Midbrain (tissue), 1 donor: ENCODE results near the gene SPATA22.
"Not testable (repeated sequence)": the region's sequence is repeated elsewhere in the genome, so short reads cannot be mapped to it uniquely, and the experiment has no call there.

ENCODE experiments used
- DNase-seq: peaks from one replicate; lab custom pipeline; 2025; lab: John Stamatoyannopoulos, UW

SPATA22 gene

GRCh38 chr17:3471599-3471998 lies at the start of gene SPATA22:
Gene SPATA22 (minus strand): TSS chr17:3471819. CDS start chr17:3469325, 2,494 bp downstream.
- DNase-seq = no peak

GRCh38 chr17:3519472-3519871 lies 47.9 kb upstream of the SPATA22 start:
- DNase-seq = not testable (repeated sequence)

GRCh38 chr17:3514873-3515272 lies 43.3 kb upstream of the SPATA22 start:
- no peak for DNase-seq

GRCh38 chr17:3514167-3514566 lies 42.5 kb upstream of the SPATA22 start:
- DNase-seq = not testable (repeated sequence)

GRCh38 chr17:3513305-3514035 lies 41.9 kb upstream of the SPATA22 start:
- no peak for DNase-seq

- peak; percentile 94 for DNase-seq
Measured at GRCh38 chr17:3512505-3513171, 41.0 kb upstream of the SPATA22 start.

- DNase-seq = no peak
Measured at GRCh38 chr17:3511852-3512504, 40.4 kb upstream of the SPATA22 start.

- DNase-seq = no peak
Measured at GRCh38 chr17:3510090-3510489, 38.5 kb upstream of the SPATA22 start.

- no peak for DNase-seq
Measured at GRCh38 chr17:3507869-3508268, 36.2 kb upstream of the SPATA22 start.

- DNase-seq = no peak
Measured at GRCh38 chr17:3507071-3507470, 35.5 kb upstream of the SPATA22 start.

GRCh38 chr17:3506054-3506453 lies 34.4 kb upstream of the SPATA22 start:
- no peak for DNase-seq

GRCh38 chr17:3505008-3505407 lies 33.4 kb upstream of the SPATA22 start:
- DNase-seq = no peak

- DNase-seq = no peak
Measured at GRCh38 chr17:3503285-3503684, 31.7 kb upstream of the SPATA22 start.

GRCh38 chr17:3502466-3502865 lies 30.8 kb upstream of the SPATA22 start:
- peak; percentile 78 for DNase-seq

GRCh38 chr17:3501344-3501743 lies 29.7 kb upstream of the SPATA22 start:
- DNase-seq = no peak

- DNase-seq = no peak
Measured at GRCh38 chr17:3497101-3497500, 25.5 kb upstream of the SPATA22 start.

- DNase-seq = no peak
Measured at GRCh38 chr17:3485481-3486068, 14.0 kb upstream of the SPATA22 start.

GRCh38 chr17:3482852-3483251 lies 11.2 kb upstream of the SPATA22 start:
- no peak for DNase-seq

- DNase-seq = no peak
Measured at GRCh38 chr17:3479988-3480387, 8.4 kb upstream of the SPATA22 start.

GRCh38 chr17:3475812-3476610 lies 4.4 kb upstream of the SPATA22 start, which contains the start of gene ASPA:
Gene ASPA (plus strand): TSS chr17:3475997. CDS start chr17:3476160, 163 bp downstream.
- DNase-seq = peak; percentile 51

GRCh38 chr17:3475251-3475685 lies 3.6 kb upstream of the SPATA22 start:
- peak; percentile 59 for DNase-seq

GRCh38 chr17:3474212-3474611 lies 2.6 kb upstream of the SPATA22 start:
- peak; percentile 36 for DNase-seq
